ENCODE data around the gene CHST12. TPM values are rescaled to one million over a fixed set of nuclear protein-coding genes. Genes with fewer than 3 reads are reported as not detected.

The CHST12 gene
- total and polyA plus RNA-seq, 10 of the 15 experiments (the other 5 are each of a cell fraction or from before 2014, with no cell fraction given), result 0.05 to 14.2 (median 3.3) TPM

DNA sequence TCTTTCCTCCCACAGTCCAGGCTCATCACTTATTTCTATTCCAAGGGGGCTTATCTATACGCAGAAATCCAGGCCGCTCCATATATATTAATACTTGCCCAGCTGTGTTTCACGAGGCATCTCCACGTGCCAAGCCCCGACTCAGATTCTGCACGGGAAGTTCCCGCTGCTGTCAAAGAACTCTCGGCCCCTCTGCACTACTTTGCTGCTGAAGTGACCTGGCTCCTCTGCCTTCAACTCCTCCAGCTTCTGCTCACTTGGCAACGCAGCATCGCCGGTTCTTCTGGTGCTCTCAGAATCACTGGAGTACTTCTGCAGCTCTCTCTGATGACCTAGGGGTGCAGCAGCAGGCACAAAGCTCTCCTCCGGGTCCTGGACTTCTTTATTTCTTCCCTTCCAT, 9.7 kb upstream of the CHST12 start (continued):
- TF ChIP-seq, protein P1, sequence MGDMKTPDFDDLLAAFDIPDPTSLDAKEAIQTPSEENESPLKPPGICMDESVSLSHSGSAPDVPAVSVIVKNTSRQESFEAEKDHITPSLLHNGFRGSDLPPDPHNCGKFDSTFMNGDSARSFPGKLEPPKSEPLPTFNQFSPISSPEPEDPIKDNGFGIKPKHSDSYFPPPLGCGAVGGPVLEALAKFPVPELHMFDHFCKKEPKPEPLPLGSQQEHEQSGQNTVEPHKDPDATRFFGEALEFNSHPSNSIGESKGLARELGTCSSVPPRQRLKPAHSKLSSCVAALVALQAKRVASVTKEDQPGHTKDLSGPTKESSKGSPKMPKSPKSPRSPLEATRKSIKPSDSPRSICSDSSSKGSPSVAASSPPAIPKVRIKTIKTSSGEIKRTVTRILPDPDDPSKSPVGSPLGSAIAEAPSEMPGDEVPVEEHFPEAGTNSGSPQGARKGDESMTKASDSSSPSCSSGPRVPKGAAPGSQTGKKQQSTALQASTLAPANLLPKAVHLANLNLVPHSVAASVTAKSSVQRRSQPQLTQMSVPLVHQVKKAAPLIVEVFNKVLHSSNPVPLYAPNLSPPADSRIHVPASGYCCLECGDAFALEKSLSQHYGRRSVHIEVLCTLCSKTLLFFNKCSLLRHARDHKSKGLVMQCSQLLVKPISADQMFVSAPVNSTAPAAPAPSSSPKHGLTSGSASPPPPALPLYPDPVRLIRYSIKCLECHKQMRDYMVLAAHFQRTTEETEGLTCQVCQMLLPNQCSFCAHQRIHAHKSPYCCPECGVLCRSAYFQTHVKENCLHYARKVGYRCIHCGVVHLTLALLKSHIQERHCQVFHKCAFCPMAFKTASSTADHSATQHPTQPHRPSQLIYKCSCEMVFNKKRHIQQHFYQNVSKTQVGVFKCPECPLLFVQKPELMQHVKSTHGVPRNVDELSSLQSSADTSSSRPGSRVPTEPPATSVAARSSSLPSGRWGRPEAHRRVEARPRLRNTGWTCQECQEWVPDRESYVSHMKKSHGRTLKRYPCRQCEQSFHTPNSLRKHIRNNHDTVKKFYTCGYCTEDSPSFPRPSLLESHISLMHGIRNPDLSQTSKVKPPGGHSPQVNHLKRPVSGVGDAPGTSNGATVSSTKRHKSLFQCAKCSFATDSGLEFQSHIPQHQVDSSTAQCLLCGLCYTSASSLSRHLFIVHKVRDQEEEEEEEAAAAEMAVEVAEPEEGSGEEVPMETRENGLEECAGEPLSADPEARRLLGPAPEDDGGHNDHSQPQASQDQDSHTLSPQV (IDR thresholded peaks at IDR 0.05), result no peak

DNA sequence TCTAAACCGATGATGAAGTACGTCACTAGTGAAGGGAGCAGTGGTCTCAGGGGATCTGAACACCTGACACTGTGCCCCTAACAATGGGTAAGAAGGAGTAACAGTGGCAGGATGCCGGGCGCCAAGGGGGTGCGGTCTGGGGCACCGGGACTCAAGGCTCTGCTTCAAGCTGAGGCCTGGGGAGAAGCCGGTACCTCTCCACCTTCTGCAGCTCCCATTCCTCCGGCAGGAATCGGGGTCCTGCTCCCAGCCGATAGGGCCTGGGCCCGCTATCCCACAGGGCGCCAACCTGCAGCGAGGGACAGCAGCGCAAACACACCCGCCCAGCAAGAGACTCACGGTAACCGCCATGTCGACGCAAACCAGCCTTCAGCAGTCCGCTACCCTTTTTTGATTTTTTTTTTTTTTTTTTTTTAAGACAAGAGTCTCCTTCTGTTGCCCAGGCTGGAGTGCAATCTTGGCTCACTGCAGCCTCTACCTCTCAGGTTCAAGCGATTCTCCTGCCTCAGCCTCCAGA, 8.8 kb upstream of the CHST12 start:
- Histone ChIP-seq H3K27ac (ENCODE audit: control insufficient read depth, insufficient read depth) (no peak overlapping the region), H3K9ac (ENCODE audit: control insufficient read depth, insufficient read depth, low read length) (no peak overlapping the region), H3K4me3 (no peak overlapping the region), H3K4me1 (ENCODE audit: control insufficient read depth, insufficient read depth, low read length) (peaks cover 1% of the 10 kb centered on the region; the same call in 1 of the 2 replicates), H3K79me2 (ENCODE audit: control insufficient read depth, insufficient read depth, low read length) (no peaks in the 10 kb centered on the region), H3K9me3 (replicated peaks; ENCODE audit: control insufficient read depth, insufficient read depth, low read length) (no peaks in the 10 kb centered on the region), H2AFZ (ENCODE audit: control insufficient read depth, low read depth, low read length) (no peak overlapping the region), H4K20me1 (ENCODE audit: control insufficient read depth, insufficient read depth) (no peaks in the 10 kb centered on the region), H3K4me2 (ENCODE audit: control insufficient read depth, insufficient read depth) (no peak overlapping the region), H3K27me3 (replicated peaks in 1 of 2; ENCODE audit: control insufficient read depth in 2 of 2, insufficient read depth in 2 of 2, low read length in 1 of 2) (no peaks in the 10 kb centered on the region), H3K36me3 (ENCODE audit: control insufficient read depth in 2 of 2, insufficient read depth in 2 of 2, low read length in 1 of 2) (no peaks in the 10 kb centered on the region)
- FAIRE-seq (no peak), ATAC-seq (no peak), DNase-seq (ENCODE audit: low read depth, low spot score) (no peak)
- RAD21 ChIA-PET (ENCODE audit: unreplicated experiment), result no interaction called here
- SMC1A ChIA-PET (ENCODE audit: uncharacterized antibody, unreplicated experiment), result no interaction called here
- in situ Hi-C loops (cut with MboI) (no loop called here), intact Hi-C loops (cut with micrococcal nuclease; ENCODE audit: unreplicated experiment) (no loop called here)
- WGBS (ENCODE audit: insufficient coverage, insufficient replicate concordance, low lambda C conversion rate, missing lambda C conversion rate), result 83% methylated on average over 17 of the region's 21 CpGs
- POLR2A ChIA-PET, result interaction anchor here (0.6 kb wide), 2 partner anchors 41 to 106 kb away, joined by 3 to 5 read pairs; no protein-coding TSS in a partner anchor
- CTCF ChIA-PET, result no interaction called here
- no TSS peak for BruUV-seq (replicated peaks)
- no peak for TF ChIP-seq JUND (IDR thresholded peaks at IDR 0.05; ENCODE audit: low read depth, low read length)
- no peak for TF ChIP-seq GABPA (IDR thresholded peaks at IDR 0.05; ENCODE audit: low read depth)
- no peak for TF ChIP-seq SIN3A (IDR thresholded peaks at IDR 0.05; ENCODE audit: low read depth, low read length)
- TF ChIP-seq BRCA1 (IDR thresholded peaks at IDR 0.05; ENCODE audit: low read depth, low read length), result no peak
- TF ChIP-seq, protein P1 (IDR thresholded peaks at IDR 0.05), result no peak
- no peak for TF ChIP-seq PRDM15 (CRISPR knock-in tag; IDR thresholded peaks at IDR 0.05)
- no peak for TF ChIP-seq YBX1 (IDR thresholded peaks at IDR 0.05)
- no peak for TF ChIP-seq NFXL1 (IDR thresholded peaks at IDR 0.05; ENCODE audit: borderline replicate concordance)
- no peak for TF ChIP-seq IRF4 (IDR thresholded peaks at IDR 0.05; ENCODE audit: low read depth, low read length)
- no peak for TF ChIP-seq RFX5 (IDR thresholded peaks at IDR 0.05; ENCODE audit: low read depth, low read length)

Data from GM12878 (cell line).